ENCODE results near the gene ANO1.

GRCh38 chr11:70138403-70138802 is 60.3 kb downstream of the ANO1 start:
- TF ChIP-seq, protein P1, sequence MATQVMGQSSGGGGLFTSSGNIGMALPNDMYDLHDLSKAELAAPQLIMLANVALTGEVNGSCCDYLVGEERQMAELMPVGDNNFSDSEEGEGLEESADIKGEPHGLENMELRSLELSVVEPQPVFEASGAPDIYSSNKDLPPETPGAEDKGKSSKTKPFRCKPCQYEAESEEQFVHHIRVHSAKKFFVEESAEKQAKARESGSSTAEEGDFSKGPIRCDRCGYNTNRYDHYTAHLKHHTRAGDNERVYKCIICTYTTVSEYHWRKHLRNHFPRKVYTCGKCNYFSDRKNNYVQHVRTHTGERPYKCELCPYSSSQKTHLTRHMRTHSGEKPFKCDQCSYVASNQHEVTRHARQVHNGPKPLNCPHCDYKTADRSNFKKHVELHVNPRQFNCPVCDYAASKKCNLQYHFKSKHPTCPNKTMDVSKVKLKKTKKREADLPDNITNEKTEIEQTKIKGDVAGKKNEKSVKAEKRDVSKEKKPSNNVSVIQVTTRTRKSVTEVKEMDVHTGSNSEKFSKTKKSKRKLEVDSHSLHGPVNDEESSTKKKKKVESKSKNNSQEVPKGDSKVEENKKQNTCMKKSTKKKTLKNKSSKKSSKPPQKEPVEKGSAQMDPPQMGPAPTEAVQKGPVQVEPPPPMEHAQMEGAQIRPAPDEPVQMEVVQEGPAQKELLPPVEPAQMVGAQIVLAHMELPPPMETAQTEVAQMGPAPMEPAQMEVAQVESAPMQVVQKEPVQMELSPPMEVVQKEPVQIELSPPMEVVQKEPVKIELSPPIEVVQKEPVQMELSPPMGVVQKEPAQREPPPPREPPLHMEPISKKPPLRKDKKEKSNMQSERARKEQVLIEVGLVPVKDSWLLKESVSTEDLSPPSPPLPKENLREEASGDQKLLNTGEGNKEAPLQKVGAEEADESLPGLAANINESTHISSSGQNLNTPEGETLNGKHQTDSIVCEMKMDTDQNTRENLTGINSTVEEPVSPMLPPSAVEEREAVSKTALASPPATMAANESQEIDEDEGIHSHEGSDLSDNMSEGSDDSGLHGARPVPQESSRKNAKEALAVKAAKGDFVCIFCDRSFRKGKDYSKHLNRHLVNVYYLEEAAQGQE (IDR thresholded peaks at IDR 0.05; ENCODE audit: low read depth): no peak
- no peak for TF ChIP-seq YY1 (IDR thresholded peaks at IDR 0.05; ENCODE audit: low read depth)
- TF ChIP-seq ZBTB7A (IDR thresholded peaks at IDR 0.05; ENCODE audit: low read depth): no peak
- TF ChIP-seq USF1 (IDR thresholded peaks at IDR 0.05): no peak
- TF ChIP-seq NFIC (IDR thresholded peaks at IDR 0.05): no peak
- no peak for TF ChIP-seq CREB1 (IDR thresholded peaks at IDR 0.05; ENCODE audit: low read depth)
- TF ChIP-seq, protein P2, sequence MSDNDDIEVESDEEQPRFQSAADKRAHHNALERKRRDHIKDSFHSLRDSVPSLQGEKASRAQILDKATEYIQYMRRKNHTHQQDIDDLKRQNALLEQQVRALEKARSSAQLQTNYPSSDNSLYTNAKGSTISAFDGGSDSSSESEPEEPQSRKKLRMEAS (IDR thresholded peaks at IDR 0.05): no peak
- TF ChIP-seq EP300 (IDR thresholded peaks at IDR 0.05; ENCODE audit: borderline replicate concordance): no peak
- no peak for TF ChIP-seq TAF1 (IDR thresholded peaks at IDR 0.05; ENCODE audit: low read depth)

Data from Ishikawa (cell line).